ENCODE data around the gene GLYR1.

Gene GLYR1

DNA sequence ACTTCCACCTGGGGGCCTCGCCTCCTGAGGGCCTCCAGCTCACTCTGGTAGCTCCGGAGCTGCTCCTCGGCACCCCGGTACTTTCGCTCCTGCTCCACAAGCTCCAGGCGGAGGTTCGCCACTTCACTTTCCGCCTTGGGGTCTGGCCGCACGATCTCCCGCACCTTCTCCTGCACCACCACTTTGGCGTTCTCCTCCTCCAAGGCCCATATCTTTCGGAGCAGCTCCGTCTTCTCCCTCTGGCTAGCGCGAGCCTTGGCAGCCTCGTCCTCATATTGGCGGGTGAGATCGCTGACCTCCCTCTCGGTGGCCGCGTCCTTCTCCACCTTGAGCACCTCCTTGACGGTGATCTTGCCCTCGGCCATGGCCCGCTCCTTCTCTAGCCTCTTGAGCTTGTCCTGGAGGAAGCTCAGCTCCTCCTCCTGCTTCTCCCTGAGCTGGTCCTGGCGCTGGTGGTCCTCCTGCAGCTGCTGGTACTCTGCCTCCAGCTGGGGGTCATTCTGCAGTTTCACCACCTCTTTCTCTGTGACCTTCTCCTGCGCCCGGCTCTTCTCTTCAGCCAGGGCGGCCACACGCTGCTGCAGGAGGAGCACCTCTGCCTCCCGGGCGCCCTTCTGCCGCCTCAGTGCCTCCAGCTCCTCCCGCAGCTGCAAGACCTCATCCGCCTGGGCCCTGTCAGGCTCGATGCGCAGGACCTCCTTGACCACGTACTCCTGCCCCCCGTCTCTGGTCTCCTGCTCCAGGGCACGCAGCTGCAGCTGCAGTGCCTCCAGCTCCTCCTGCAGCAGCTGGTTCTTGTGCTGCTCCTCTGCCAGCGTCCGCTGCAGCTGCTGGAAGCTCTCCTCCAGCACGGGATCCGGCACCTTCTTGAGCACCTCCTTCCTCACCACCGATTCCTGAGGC is 38.1 kb upstream of the GLYR1 start:
- H3K14ac ChIP-seq (ENCODE audit: low read length) = no peak overlapping the region
- peaks cover 69 to 85% of the 10 kb centered on the region in 2 experiments for H3K36me3 ChIP-seq (ENCODE audit: control insufficient read depth in 1 of 2, insufficient read depth in 2 of 2, low read length in 2 of 2)
- no peaks in the 10 kb centered on the region for H3K79me2 ChIP-seq (ENCODE audit: control insufficient read depth, insufficient read depth, low read length, poor library complexity)
- DNase-seq = no peak
- no peaks in the 10 kb centered on the region for H3K27me3 ChIP-seq (ENCODE audit: insufficient read depth, low read length)
- no peak overlapping the region for H2BK12ac ChIP-seq (ENCODE audit: low read length)
- H3K4me3 ChIP-seq (ENCODE audit: low read depth, low read length) = no peak overlapping the region
- no peak overlapping the region for H3K27ac ChIP-seq (ENCODE audit: low read depth, low read length)
- H4K91ac ChIP-seq (ENCODE audit: low read depth, low read length) = no peak overlapping the region
- no peak overlapping the region for H3K4me2 ChIP-seq (ENCODE audit: low read length)
- no peaks in the 10 kb centered on the region for H3K79me1 ChIP-seq (ENCODE audit: low read length)
- H4K12ac ChIP-seq (ENCODE audit: low read depth, low read length) = no peak overlapping the region
- H3K9me3 ChIP-seq (ENCODE audit: insufficient read depth, low read depth, low read length) = peaks cover 4% of the 10 kb centered on the region
- no CpG with 5 or more reads among the region's 45 CpGs for WGBS (ENCODE audit: extremely low coverage, insufficient coverage, insufficient read length)
- no peak overlapping the region for H3K18ac ChIP-seq (ENCODE audit: low read length)
- H3K23ac ChIP-seq (ENCODE audit: low read length) = no peak overlapping the region
- H2AFZ ChIP-seq (ENCODE audit: insufficient read depth, low read length, poor library complexity) = no peak overlapping the region
- H3K9ac ChIP-seq (ENCODE audit: low read length) = no peak overlapping the region
- no peak overlapping the region for H2BK5ac ChIP-seq (ENCODE audit: low read depth, low read length, poor library complexity)
- H3K4ac ChIP-seq (ENCODE audit: low read depth, low read length) = no peak overlapping the region
- no peak overlapping the region for H2BK120ac ChIP-seq (ENCODE audit: insufficient read depth, low read length, poor library complexity)
- H4K8ac ChIP-seq (ENCODE audit: low read depth, low read length) = no peak overlapping the region
- H3K4me1 ChIP-seq (ENCODE audit: control insufficient read depth in 1 of 2, insufficient read depth in 2 of 2, low read length in 2 of 2) = no peaks in the 10 kb centered on the region
- H2AK5ac ChIP-seq (ENCODE audit: low read length) = no peak overlapping the region

DNA sequence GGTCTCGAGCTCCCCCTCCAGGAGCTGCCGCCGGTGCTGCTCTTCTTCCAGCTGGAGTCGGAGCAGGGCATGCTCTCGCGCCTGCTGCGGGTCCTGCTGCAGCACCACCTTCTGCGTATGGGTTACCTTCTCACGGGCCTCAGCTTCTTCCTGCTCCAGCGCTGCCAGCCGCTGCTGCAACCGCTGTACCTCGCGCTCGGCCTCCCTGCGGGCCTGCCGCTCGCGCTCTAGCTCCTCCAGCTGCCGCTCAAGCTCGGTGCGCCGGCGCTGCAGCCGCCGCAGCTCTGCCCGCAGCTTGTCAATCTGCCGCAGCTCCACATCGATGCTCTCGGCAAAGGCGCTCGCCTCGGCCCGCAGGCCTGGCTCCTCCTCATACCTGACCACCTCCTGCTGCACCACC is 37.1 kb upstream of the GLYR1 start:
- Histone ChIP-seq H3K4me3 (ENCODE audit: low read depth, low read length) (no peak overlapping the region), H3K4me2 (ENCODE audit: low read length) (no peak overlapping the region), H3K9me3 (ENCODE audit: insufficient read depth, low read depth, low read length) (peaks cover 3% of the 10 kb centered on the region), H2BK12ac (ENCODE audit: low read length) (no peak overlapping the region), H3K9ac (ENCODE audit: low read length) (no peak overlapping the region), H2BK120ac (ENCODE audit: insufficient read depth, low read length, poor library complexity) (no peak overlapping the region), H3K4me1 (ENCODE audit: control insufficient read depth in 1 of 2, insufficient read depth in 2 of 2, low read length in 2 of 2) (no peaks in the 10 kb centered on the region), H3K27ac (ENCODE audit: low read depth, low read length) (no peak overlapping the region), H4K8ac (ENCODE audit: low read depth, low read length) (no peak overlapping the region), H3K79me1 (ENCODE audit: low read length) (no peaks in the 10 kb centered on the region), H3K14ac (ENCODE audit: low read length) (no peak overlapping the region), H3K4ac (ENCODE audit: low read depth, low read length) (no peak overlapping the region), H3K23ac (ENCODE audit: low read length) (no peak overlapping the region), H3K36me3 (ENCODE audit: control insufficient read depth in 1 of 2, insufficient read depth in 2 of 2, low read length in 2 of 2) (peaks cover 71 to 85% of the 10 kb centered on the region in 2 experiments), H4K91ac (ENCODE audit: low read depth, low read length) (no peak overlapping the region), H2BK5ac (ENCODE audit: low read depth, low read length, poor library complexity) (no peak overlapping the region), H2AFZ (ENCODE audit: insufficient read depth, low read length, poor library complexity) (no peak overlapping the region), H3K79me2 (ENCODE audit: control insufficient read depth, insufficient read depth, low read length, poor library complexity) (no peaks in the 10 kb centered on the region), H4K12ac (ENCODE audit: low read depth, low read length) (no peak overlapping the region), H2AK5ac (ENCODE audit: low read length) (no peak overlapping the region), H3K18ac (ENCODE audit: low read length) (no peak overlapping the region), H3K27me3 (ENCODE audit: insufficient read depth, low read length) (no peaks in the 10 kb centered on the region)
- no CpG with 5 or more reads among the region's 34 CpGs for WGBS (ENCODE audit: extremely low coverage, insufficient coverage, insufficient read length)
- no peak for DNase-seq

DNA sequence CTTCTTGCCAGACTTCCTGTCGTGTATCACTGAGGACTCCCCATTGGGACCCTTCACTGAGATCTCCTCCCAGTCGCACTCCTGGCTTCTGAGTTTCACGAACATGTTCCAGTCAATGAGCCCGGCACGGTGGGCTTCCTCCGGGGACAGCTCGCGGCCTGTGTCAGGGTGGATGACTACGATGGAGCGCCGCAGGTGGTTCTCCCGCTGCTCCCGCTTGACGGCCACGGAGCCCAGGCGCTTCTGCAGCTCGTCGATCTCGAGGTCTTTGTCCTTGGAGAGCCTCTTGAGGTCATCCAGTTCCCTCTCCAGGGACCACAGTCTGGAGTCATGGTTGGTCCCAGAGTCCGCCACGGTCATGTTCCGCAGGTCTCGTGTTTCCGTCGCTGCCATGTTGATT is 36.4 kb upstream of the GLYR1 start:
- Histone ChIP-seq H4K91ac (ENCODE audit: low read depth, low read length) (no peak overlapping the region), H3K23ac (ENCODE audit: low read length) (no peak overlapping the region), H3K18ac (ENCODE audit: low read length) (no peak overlapping the region), H2BK5ac (ENCODE audit: low read depth, low read length, poor library complexity) (no peak overlapping the region), H3K4me1 (ENCODE audit: control insufficient read depth in 1 of 2, insufficient read depth in 2 of 2, low read length in 2 of 2) (no peaks in the 10 kb centered on the region), H3K4me3 (ENCODE audit: low read depth, low read length) (no peak overlapping the region), H3K4me2 (ENCODE audit: low read length) (no peak overlapping the region), H3K9me3 (ENCODE audit: insufficient read depth, low read depth, low read length) (peaks cover 3% of the 10 kb centered on the region), H3K9ac (ENCODE audit: low read length) (no peak overlapping the region), H3K79me1 (ENCODE audit: low read length) (no peaks in the 10 kb centered on the region), H4K12ac (ENCODE audit: low read depth, low read length) (no peak overlapping the region), H3K4ac (ENCODE audit: low read depth, low read length) (no peak overlapping the region), H3K27ac (ENCODE audit: low read depth, low read length) (no peak overlapping the region), H3K27me3 (ENCODE audit: insufficient read depth, low read length) (no peaks in the 10 kb centered on the region), H4K8ac (ENCODE audit: low read depth, low read length) (no peak overlapping the region), H2AFZ (ENCODE audit: insufficient read depth, low read length, poor library complexity) (no peak overlapping the region), H3K36me3 (ENCODE audit: control insufficient read depth in 1 of 2, insufficient read depth in 2 of 2, low read length in 2 of 2) (peaks cover 71 to 87% of the 10 kb centered on the region in 2 experiments), H2AK5ac (ENCODE audit: low read length) (no peak overlapping the region), H3K14ac (ENCODE audit: low read length) (no peak overlapping the region), H2BK120ac (ENCODE audit: insufficient read depth, low read length, poor library complexity) (no peak overlapping the region), H3K79me2 (ENCODE audit: control insufficient read depth, insufficient read depth, low read length, poor library complexity) (no peaks in the 10 kb centered on the region), H2BK12ac (ENCODE audit: low read length) (no peak overlapping the region)
- DNase-seq = no peak
- WGBS (ENCODE audit: extremely low coverage, insufficient coverage, insufficient read length) = no CpG with 5 or more reads among the region's 25 CpGs

GRCh38 chr16:4882633-4883285 is 35.7 kb upstream of the GLYR1 start:
- Histone ChIP-seq H3K79me1 (ENCODE audit: low read length) (no peaks in the 10 kb centered on the region), H2BK5ac (ENCODE audit: low read depth, low read length, poor library complexity) (no peak overlapping the region), H4K12ac (ENCODE audit: low read depth, low read length) (no peak overlapping the region), H3K4ac (ENCODE audit: low read depth, low read length) (no peak overlapping the region), H2BK120ac (ENCODE audit: insufficient read depth, low read length, poor library complexity) (no peak overlapping the region), H3K18ac (ENCODE audit: low read length) (no peak overlapping the region), H3K27ac (ENCODE audit: low read depth, low read length) (no peak overlapping the region), H4K8ac (ENCODE audit: low read depth, low read length) (no peak overlapping the region), H3K4me2 (ENCODE audit: low read length) (no peak overlapping the region), H4K91ac (ENCODE audit: low read depth, low read length) (no peak overlapping the region), H3K23ac (ENCODE audit: low read length) (no peak overlapping the region), H3K27me3 (ENCODE audit: insufficient read depth, low read length) (no peaks in the 10 kb centered on the region), H3K79me2 (ENCODE audit: control insufficient read depth, insufficient read depth, low read length, poor library complexity) (no peaks in the 10 kb centered on the region), H3K36me3 (ENCODE audit: control insufficient read depth in 1 of 2, insufficient read depth in 2 of 2, low read length in 2 of 2) (peaks cover 75 to 90% of the 10 kb centered on the region in 2 experiments), H3K4me1 (ENCODE audit: control insufficient read depth in 1 of 2, insufficient read depth in 2 of 2, low read length in 2 of 2) (no peaks in the 10 kb centered on the region), H3K9ac (ENCODE audit: low read length) (no peak overlapping the region), H2AFZ (ENCODE audit: insufficient read depth, low read length, poor library complexity) (no peak overlapping the region), H3K9me3 (ENCODE audit: insufficient read depth, low read depth, low read length) (peaks cover 3% of the 10 kb centered on the region), H2BK12ac (ENCODE audit: low read length) (no peak overlapping the region), H2AK5ac (ENCODE audit: low read length) (no peak overlapping the region), H3K14ac (ENCODE audit: low read length) (no peak overlapping the region), H3K4me3 (ENCODE audit: low read depth, low read length) (no peak overlapping the region)
- WGBS (ENCODE audit: extremely low coverage, insufficient coverage, insufficient read length) = no CpG with 5 or more reads among the region's 11 CpGs
- no peak for DNase-seq

All from trophoblast cell (in vitro differentiated cells and primary cell).